ENCODE results near the gene KDM4B. TPM values are rescaled to one million over a fixed set of nuclear protein-coding genes. Genes with fewer than 3 reads are reported as not detected.

The KDM4B gene
- total RNA-seq, 1 experiment from 2014 or later, result 9.8 TPM

- no peak for DNase-seq (ENCODE audit: low read depth)
Measured at GRCh38 chr19:5012688-5013457, 44.0 kb downstream of the KDM4B start.

GRCh38 chr19:5013761-5014160, 44.8 kb downstream of the KDM4B start:
- no peak for DNase-seq (ENCODE audit: low read depth)

GRCh38 chr19:5014941-5015340, 46.0 kb downstream of the KDM4B start:
- no peak for DNase-seq (ENCODE audit: low read depth)

GRCh38 chr19:5016268-5016667, 47.4 kb downstream of the KDM4B start:
- no peak for DNase-seq (ENCODE audit: low read depth)

- no peak for DNase-seq (ENCODE audit: low read depth)
Measured at GRCh38 chr19:5016781-5017180, 47.9 kb downstream of the KDM4B start.

GRCh38 chr19:5017235-5017634, 48.3 kb downstream of the KDM4B start:
- DNase-seq (ENCODE audit: low read depth), result no peak

- DNase-seq (ENCODE audit: low read depth), result peak; percentile 66
Measured at GRCh38 chr19:5018224-5019015, 49.5 kb downstream of the KDM4B start.

- DNase-seq (ENCODE audit: low read depth), result no peak
Measured at GRCh38 chr19:5020368-5020767, 51.5 kb downstream of the KDM4B start.

GRCh38 chr19:5021046-5021445, 52.1 kb downstream of the KDM4B start:
- DNase-seq (ENCODE audit: low read depth), result no peak

GRCh38 chr19:5022066-5022860, 53.4 kb downstream of the KDM4B start:
- no peak for DNase-seq (ENCODE audit: low read depth)

- no peak for DNase-seq (ENCODE audit: low read depth)
Measured at GRCh38 chr19:5023128-5023571, 54.2 kb downstream of the KDM4B start.

GRCh38 chr19:5024282-5024681, 55.4 kb downstream of the KDM4B start:
- no peak for DNase-seq (ENCODE audit: low read depth)

GRCh38 chr19:5025027-5025426, 56.1 kb downstream of the KDM4B start:
- DNase-seq (ENCODE audit: low read depth), result no peak

GRCh38 chr19:5026706-5027273, 57.9 kb downstream of the KDM4B start:
- no peak for DNase-seq (ENCODE audit: low read depth)

GRCh38 chr19:5028229-5028886, 59.4 kb downstream of the KDM4B start:
- no peak for DNase-seq (ENCODE audit: low read depth)

GRCh38 chr19:5029596-5029995, 60.7 kb downstream of the KDM4B start:
- peak; percentile 51 for DNase-seq (ENCODE audit: low read depth)

GRCh38 chr19:5030136-5030820, 61.4 kb downstream of the KDM4B start:
- DNase-seq (ENCODE audit: low read depth), result no peak

GRCh38 chr19:5030822-5031221, 61.9 kb downstream of the KDM4B start:
- DNase-seq (ENCODE audit: low read depth), result no peak

GRCh38 chr19:5031231-5032100, 62.6 kb downstream of the KDM4B start:
- peak; percentile 74 for DNase-seq (ENCODE audit: low read depth)
